GM21381 (cell line): ENCODE results near the gene CLCNKB.
"Not testable (repeated sequence)": the region's sequence is repeated elsewhere in the genome, so short reads cannot be mapped to it uniquely, and the experiment has no call there.

Experiments
- ATAC-seq: cut with Tn5 transposase; IDR thresholded peaks from one replicate; pipeline ENCODE4 v1.9.1; 2021; ENCODE audit warnings: mild to moderate bottlenecking, moderate library complexity; ENCODE audit not compliant: unreplicated experiment

Gene CLCNKB

DNA sequence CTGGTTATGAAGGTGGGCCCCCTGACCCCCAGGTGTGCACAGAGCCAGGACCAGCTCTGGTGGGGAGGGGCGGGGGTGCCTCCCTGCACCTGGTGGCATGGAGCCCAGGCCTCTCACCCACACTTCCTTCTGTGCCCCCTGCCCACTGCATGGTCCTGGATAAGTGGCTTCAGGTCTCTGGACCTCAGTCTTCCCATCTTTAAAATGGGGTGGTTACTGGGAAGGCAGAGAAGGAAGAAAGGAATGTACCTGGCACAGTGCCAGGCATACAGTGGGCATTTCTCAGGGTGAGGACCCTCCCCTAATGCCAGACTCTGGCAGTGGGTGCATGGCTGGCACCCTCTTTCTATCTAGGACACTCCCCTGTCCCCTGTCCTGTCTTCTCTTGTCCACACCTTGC lies 14.3 kb upstream of the CLCNKB start:
- no peak for ATAC-seq

GRCh38 chr1:16031551-16031950 lies 12.0 kb upstream of the CLCNKB start:
- ATAC-seq: no peak

GRCh38 chr1:16032388-16033102 lies 11.0 kb upstream of the CLCNKB start:
- no peak for ATAC-seq

- not testable (repeated sequence) for ATAC-seq
Measured at GRCh38 chr1:16033103-16033632, 10.4 kb upstream of the CLCNKB start.

DNA sequence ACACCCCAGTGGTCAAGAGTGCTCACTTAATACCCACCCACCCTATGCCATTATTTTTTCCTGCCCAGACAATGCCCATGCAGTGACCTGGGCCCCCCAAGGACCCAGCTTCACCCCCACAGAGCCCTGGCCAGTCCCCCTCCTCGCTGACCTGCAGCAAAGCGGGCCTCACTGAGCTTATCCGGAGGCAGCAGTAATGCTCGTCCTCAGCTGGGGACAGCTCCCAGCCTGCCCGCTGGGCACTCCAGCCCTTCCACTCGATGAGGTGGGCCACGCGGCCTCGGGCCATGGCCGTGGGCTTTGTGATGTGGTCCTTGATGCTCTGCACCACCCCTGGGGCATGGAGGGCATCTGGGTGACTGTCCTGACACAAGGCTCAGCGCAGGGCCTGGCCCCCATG lies 7.1 kb upstream of the CLCNKB start:
- ATAC-seq: not testable (repeated sequence)

DNA sequence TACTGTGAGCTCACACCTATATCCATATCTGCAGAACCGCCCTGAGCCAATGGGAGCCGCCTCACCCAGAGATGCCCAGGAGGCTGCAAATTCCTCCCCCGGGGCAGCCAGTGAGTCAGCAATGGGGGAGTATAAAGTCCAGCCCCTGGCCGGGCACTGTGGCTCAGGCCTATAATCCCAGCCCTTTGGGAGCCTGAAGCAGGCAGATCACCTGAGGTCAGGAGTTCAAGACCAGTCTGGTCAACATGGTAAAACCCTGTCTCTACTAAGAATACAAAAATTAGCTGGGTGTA lies 5.0 kb upstream of the CLCNKB start:
- no peak for ATAC-seq

- ATAC-seq: not testable (repeated sequence)
Measured at GRCh38 chr1:16039871-16040270, 3.7 kb upstream of the CLCNKB start.

GRCh38 chr1:16041200-16041599 lies 2.4 kb upstream of the CLCNKB start:
- no peak for ATAC-seq

DNA sequence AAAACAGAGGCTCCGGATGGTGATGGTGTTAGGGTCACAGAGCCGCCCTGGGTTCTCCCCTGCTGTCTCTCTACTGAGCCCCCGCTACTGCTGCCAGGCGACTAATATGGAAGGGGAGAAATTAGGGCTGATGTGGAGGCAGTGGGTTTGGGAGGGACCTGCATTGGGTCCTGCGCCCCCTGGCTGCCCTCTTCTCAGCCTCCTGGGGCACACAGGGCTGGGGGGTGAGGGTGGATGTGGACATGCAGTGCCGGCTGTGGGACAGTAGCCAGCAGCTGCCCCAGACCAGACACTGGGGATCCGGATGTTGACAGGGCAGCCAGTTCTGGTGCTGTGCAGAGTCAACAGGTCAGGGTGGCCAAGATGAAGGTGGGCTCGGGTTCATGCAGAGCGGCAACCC lies 1.5 kb upstream of the CLCNKB start:
- ATAC-seq: no peak

DNA sequence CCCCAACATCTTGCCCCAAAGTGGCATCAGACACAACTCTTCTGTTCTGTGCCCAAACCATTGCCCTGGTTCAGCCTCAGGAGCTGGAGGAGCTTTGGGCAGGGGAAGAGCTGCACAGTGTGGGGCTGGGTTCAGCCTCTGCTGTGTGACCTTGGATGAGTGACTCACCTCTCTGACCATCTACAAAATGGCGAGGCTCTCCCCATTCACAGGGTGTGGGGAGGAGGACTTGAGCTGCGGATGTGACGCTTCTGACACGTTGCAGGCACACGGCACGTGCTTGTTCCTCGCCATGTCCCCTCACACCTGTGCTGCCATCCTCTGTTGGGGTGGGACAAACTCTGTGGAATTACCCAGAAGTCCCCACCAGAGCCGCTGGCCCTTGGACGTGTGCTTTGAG lies 928 bp upstream of the CLCNKB start:
- ATAC-seq: not testable (repeated sequence)

GRCh38 chr1:16043950-16044349 lies 368 bp downstream of the CLCNKB start:
- no peak for ATAC-seq

DNA sequence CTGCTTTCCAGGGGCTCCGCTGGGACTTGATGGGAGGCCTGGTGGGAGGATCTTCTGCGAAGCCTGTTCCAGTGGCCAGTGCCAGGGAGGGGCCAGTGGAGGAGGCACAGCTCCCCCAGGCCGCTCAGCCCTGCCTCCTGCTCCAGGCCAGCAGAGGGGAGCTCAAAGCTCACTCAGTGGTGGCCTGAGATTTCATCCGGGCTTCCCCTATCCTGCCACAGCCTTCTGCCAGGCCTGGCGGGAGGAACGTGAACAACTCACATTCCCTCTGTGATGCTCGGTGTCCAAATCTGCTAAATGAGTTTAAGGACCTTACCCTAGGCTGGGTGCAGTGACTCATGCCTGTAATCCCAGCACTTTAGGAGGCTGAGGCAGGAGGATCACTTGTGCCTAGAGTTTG lies 3.3 kb downstream of the CLCNKB start:
- ATAC-seq: no peak

- no peak for ATAC-seq
Measured at GRCh38 chr1:16047791-16048475, 4.4 kb downstream of the CLCNKB start.

DNA sequence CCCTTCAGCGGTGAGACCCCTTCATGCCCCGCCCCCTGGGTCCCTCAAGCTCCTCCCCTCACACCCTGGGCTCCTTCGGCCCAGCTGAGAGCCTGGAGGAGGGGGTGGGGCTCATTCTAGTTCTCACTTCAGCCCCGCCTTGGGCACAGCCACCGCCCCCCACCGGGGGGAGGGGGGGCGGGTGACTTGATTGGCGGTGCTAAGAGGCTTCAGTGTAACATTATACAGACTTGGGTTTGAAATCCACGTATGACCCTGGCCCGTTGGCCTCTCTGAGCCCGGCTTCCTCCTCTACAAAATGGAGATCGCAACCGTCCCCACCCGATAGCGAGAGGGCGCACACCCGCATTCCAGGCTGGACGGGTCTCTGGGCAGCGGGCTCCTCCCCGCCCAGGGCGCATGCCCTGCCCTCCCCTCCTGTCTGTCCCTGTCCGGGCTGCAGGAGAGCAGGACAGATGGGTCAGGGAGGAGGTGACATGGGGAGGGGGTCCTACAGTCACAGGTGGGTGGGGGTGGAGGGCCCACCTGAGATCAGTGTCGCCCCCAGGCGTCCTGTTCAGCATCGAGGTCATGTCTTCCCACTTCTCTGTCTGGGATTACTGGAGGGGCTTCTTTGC lies 5.1 kb downstream of the CLCNKB start:
- ATAC-seq: no peak

DNA sequence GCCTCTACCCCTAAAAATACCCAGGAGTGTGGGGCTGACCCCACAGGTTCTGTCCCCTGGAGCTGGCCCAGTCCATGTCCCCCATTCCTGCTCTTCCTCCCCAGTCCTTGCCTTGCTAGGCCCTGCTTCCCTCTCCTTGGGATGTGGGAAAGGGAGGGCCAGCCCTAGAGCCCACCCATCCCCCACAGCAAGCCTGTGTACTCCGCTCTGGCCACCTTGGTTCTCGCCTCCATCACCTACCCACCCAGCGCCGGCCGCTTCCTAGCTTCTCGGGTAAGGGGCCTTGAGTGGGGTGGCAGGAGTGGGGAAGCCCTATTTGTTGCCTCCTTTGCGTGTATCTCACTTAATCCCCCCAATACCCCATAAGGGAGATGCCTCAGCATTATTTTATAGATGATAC lies 6.7 kb downstream of the CLCNKB start:
- ATAC-seq: no peak

GRCh38 chr1:16051039-16051438 lies 7.5 kb downstream of the CLCNKB start:
- no peak for ATAC-seq

- not testable (repeated sequence) for ATAC-seq
Measured at GRCh38 chr1:16051949-16052348, 8.4 kb downstream of the CLCNKB start.

DNA sequence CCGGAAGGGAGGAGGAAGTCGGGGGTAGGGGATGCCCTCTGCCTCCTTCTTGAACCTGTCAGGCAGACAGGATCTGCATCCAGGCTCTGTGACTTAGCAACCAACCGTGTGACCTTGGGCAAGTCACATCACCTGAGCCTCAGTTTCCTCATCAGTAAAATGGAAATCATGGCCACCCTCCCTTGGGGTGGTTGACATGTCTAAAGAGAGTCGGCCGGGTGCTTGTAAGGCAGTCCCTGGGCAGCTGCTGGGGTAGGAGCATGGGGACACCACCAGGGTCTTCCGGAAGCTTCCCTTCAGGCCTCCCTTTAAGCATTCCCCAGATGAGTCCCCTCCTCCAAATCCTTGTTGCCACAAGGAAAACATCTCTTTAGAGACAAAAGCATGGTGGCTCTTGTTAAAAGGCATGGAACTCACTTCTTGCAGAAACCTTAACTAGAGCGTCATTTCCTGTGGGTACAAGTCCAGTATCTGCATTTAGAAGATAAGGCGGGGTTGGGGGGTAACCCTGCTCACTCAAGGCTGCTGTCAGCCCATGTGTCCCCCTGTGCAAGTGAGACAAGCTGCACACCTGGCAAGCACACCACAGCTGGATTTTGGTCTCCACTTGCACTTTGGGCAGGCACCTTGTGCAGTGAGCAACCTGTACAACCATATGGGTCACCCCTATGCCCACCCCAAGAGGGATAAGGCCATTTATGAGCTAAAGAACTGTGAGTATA lies 10.4 kb downstream of the CLCNKB start:
- ATAC-seq: no peak

DNA sequence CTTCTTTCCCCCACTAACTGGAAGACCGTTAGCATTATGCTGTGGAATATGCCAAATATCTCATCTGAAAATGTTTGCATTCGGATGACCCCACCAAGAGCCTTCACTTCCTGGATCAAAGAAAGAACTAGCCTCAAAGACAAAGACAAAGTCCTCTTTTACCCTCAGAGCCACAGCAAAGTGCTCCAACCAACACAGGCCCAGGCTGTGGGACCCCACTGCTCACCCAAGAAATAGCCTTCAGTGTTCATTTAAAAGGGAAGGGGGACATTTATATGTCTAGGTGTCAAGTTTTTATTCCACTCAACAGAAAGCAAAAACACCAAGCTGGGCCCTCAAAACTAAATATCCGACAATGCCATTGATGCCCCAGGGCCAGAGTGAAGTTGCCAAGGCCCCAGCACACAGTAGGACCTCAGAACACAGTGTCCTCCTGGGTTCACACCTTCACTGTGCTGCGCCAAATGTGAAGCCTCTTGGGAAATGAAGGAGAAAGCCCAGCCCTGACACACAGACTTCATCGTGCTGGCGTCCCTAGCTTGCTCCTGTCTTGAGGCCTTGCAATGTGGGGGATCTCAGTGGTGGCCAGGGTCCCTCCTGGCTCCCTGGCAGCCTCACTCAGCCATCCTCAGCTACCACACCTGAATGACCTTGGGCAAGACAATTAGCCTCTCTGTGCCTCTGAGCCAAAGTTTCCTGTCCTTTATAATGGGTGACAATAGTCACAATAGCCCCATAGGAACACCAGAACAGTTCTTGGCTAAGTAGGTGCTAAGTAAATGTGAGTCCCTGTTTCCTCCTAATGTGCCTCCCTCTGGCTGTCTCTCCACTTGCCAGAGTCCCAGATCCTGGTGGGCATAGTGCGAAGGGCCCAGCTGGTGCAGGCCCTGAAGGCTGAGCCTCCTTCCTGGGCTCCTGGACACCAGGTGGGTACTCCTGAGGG lies 11.3 kb downstream of the CLCNKB start:
- no peak for ATAC-seq
